ENCODE measurements around the gene ZFYVE28.

ZFYVE28 gene

DNA sequence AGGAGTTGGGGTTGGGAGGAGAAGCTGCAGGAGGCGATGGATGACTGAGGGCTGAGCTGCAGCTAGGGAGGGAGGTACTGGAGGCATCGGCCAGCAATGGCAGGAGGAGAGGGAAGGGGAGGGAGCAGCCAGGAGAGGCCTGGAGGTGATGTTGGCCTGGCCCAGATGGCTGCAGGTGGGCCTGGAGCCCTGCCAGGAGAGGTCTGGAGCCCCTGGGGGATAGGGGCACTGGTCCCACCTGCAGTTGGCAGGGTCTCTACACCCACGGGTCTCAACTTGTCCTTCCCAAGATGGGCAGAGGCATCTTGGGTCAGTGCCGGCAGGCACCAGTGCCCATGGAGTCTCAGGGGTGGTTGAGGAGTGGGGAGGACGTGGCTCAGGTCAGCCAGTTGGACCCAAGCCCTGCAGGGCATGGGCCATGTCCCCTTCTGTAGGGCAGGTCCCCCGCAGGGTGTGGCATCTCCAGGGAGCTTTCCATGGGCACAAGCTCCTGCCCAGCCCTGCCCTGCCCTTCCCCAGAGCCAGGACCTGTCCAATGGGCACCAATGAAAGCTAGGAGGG, 153.9 kb downstream of the ZFYVE28 start:
- no peak for DNase-seq (ENCODE audit: extremely low read depth in 1 of 2, low read depth in 1 of 2)

DNA sequence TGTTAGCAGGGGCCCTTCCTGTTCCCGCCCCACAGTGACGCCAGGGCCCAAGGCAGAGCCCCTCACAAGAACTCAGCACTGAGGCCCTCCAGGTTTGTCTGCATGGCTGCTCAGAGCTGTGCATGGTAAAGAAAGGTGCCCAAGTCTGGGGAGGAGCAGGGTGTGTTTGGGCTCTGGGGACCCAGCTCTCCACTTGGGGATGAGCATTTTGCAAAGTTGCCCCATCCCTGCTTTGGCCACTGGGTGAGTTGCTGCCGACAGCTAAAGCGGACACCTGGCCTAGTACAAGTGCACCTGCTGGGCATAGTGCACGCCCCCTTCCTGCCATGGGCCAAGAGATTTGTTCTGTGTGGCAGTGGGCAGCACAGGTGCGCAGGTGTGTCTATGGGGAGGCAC, 154.5 kb downstream of the ZFYVE28 start:
- no peak for DNase-seq (ENCODE audit: extremely low read depth in 1 of 2, low read depth in 1 of 2)

DNA sequence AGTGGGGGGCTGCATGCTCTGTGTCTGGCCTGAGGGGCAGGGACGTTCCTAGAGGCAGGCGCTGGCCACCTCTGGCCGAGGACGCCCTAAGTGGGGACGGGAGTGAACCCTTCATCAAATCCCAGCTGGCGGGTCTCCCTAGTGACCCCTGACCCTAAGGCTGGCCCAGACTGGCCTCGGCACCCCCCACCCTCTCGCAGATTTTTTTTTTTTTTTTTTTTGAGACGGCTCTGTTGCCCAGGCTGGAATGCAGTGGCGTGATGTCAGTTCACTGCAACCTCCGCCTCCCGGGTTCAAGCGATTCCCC, 155.5 kb downstream of the ZFYVE28 start:
- DNase-seq (ENCODE audit: extremely low read depth in 1 of 2, low read depth in 1 of 2), result no peak

DNA sequence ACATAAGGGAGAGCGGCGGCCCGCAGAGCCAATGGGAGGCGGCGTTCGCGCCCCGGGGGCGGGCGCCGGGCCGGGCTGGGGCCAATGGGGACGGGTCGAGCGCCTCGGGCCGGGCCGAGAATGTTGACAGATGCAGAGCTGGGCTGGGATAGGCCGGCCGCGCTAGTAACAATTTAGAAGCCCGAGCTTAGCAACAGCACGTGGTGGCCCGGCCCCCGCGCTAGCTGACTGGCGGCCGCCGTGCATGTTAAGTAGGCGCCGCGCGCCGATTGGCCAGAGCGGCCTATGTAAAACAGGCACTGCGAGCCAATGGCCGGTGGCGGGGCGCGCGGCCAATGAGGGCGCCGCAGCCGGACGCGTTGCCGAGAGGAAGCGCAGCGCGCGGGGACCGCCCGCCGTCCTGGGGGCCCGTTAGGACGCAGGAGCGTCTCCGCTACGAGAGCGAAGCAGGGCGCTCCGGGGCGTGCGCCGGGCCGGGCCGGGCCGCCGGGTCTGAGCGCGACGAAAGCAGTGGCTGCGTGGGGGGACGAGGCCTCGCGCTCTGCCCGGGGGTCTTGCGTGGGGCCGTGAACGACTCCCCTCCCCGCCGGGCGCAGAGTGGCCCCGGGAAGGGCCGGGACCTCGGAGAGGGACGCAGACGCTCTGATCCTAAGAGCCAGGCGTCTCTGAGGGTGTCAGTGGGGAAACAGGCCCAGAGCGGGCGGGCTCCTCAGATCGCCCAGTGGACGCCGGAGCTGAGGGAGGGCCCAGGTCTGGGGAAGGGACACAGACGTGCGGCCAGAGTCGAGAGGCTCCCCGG, 156.1 kb downstream of the ZFYVE28 start:
- DNase-seq (ENCODE audit: extremely low read depth in 1 of 2, low read depth in 1 of 2), result peak; percentile 97

DNA sequence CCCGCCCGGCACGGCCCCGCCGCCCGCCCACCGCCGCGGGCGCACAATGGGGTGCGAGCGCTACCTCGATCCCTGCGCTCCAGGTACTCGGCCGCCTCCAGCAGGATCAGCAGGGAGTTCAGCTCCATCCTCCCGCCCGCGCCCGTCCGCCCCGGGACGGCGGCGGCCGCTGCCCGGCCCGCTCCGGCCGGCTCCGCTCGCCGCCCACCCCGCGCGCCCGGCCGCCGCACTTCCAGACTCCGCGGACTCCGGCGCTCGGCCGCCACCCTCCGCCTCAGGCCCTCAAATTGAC, 156.6 kb downstream of the ZFYVE28 start, which contains the start of gene MXD4:
Gene MXD4, minus strand, starts transcription at position 257 of the 292 bp plus-strand sequence. Its CDS starts 129 bp downstream, at position 128.
- DNase-seq (ENCODE audit: extremely low read depth in 1 of 2, low read depth in 1 of 2), result no peak

DNA sequence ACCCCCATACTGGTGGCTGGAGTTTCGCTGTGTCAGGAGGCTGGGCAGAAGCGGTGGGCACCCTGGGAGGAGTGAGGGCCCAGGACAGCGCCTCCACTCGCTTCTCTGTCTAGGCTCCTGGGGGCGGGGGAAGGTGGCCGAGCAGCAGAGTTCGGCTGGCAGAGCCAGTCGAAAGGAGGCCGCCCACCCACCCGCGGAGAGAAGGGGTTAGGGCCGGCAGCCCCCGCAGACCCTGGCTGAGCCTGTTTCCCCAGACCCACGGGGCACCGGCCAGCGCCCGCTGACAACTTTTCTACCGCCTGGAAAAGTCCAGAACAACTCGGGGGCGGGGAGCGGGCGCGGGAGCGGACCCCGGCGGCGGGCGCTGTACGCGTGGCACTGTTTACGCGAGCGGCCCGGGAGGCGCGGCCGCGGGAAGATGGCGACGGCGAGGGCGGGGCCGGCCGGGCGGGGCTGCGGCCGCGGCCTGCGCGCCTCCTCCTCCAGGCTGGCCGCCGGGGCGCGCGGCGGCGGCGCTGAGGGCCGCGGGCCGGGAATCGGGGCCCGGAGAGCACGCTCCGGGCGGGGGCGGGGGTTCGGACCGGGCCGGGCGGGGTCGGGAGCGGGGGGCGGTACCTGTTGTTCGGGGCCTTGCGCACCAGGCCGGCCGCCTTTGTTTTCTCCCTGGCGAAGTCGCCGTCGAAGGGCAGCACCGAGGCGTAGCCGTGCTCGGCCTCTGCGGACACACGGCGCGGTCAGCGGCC, 157.2 kb downstream of the ZFYVE28 start:
- DNase-seq (ENCODE audit: extremely low read depth in 1 of 2, low read depth in 1 of 2), result peak; percentile 16 to 30

DNA sequence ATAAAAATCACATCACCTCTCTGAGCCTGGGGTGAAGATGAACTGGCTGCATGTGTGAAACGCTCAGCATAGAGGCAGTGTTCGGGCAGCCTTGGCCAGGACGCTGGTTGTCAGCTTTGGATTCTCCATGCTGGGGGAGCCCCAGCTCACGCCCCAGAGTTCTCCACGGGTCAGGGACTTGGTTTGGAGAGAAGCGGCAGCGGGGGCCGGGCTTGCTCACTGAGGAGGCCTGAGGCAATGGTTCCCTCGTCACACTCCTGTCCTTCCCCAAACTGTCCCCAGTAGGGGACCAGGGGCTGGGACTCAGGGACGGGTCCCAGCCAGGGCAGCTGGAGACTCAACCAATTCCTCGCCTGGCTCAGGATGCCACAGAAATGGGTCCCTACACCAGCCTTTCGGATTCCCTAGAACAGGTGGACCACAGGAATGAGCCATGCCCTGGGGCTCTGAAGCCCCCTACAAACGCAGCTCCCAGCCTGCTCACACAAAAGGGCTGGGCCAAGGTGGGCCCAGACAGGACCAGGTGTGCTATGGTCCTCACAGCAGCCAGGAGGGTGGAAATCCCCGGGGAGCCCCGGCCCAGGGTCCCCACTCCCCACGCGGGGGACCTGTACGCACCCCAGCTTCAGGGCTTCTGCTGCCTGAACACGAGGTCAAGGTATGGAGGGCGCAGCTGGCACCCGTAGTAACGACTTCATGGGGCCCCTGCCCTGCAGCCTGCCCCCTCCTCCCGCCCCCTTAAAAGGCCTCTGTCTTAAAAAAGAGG, 157.9 kb downstream of the ZFYVE28 start:
- no peak for DNase-seq (ENCODE audit: extremely low read depth in 1 of 2, low read depth in 1 of 2)

DNA sequence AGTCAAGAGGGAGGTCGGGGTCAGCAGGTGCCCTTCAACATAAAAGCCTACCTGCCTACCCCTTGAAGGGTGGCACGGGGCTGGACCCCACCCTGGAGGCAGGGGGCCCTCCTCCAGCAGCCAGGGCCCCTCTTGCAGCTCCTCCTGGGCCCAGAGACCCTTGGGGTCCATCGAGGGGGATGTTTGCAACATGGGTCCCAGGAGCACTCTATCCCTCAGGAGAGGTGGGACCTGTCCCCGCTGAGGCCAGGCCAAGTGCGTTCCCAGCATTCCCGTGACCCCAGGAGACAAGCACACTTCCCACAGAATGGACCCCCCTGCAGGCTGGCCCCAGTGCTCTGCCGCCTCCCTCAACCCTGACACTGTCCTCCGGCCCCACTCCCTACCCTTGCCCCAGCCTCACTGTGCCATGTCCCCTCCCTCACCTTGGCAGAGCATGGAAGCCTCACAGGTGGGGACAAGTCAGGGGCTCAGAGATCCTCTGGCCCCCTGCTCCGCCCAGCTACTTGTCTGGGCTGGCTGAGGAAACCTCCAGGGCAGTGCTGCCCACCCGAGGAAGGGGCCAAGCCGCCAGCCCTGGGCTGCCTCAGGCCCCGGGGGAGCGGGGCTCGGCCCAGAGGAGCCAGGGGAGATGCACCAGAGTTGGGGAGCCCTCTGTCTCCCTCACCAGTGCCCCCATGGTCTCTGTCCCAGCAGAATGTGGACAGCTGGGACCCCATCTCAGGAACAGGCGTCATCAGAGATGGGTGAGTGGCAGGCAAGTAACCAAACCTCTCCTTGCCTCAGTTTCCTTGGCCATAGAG, 158.7 kb downstream of the ZFYVE28 start:
- DNase-seq (ENCODE audit: extremely low read depth in 1 of 2, low read depth in 1 of 2), result no peak

DNA sequence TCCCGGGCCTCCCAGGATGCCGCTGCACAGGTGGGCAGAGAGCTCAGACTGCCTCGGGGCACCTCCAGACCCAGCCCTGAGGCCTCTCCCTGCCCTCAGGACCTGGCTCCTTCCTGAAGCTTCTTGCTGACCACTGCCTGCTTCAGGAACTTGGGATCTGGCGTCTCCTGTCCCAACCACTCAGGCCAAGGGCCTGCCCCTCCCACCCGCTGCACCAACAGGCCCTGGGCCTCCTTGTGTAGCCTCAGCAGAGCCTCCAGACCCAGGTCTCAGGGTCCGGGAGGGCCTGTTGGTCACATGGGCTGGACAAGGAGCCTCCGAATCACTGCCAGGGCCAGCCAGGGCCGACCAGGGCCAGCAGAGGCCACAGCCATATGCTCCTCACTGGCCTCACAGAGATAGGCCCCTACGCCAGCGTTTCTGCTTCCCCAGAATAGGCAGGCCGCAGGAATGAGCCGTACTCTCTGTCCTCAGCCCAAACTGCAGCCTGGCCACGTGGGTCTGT, 159.4 kb downstream of the ZFYVE28 start:
- DNase-seq (ENCODE audit: extremely low read depth in 1 of 2, low read depth in 1 of 2), result no peak

DNA sequence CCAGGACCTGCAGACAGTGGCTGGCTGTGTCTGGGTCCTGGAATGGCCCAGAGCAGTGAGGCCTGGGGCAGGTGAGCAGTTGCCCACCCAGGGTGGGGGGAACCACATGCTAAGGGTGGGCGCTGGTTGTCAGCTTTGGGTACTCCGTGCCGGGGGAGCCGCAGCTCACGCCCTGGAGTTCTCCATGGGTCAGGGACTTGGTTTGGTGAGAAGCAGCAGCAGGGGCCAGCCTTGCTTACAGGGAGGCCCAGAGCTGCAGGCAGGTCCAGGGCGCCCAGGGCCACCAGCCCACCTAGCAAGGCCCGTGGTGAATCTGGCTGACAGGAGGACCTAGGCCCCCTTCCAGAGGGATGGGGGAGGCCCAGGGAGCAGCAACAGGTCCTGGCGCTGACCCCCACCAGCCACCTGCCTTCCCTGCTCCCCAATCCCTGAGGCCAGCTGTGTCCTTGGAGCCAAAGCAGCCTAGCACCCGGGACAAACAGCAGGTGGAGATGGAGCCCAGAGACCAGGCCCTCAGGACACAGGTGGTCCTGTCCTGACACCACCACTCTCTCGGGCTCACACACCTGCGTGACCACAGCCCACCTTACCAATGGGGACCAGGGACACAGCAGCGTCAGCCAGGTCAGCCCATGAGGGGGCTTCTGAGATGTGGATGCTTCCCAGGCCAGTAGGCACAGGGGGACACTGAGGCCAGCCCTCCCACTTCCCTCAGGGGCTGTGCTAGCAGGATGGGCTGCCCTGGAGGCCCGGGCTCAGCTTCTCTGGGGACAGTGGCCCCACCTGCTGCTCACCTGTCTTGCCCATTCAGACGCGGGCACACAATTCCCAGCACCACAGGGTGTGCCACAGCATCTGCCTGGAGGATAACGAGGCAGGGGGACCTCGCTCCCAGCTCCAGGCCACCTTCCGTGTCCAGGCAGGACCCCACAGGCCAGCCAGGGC, 160.1 kb downstream of the ZFYVE28 start:
- DNase-seq (ENCODE audit: extremely low read depth in 1 of 2, low read depth in 1 of 2), result no peak

DNA sequence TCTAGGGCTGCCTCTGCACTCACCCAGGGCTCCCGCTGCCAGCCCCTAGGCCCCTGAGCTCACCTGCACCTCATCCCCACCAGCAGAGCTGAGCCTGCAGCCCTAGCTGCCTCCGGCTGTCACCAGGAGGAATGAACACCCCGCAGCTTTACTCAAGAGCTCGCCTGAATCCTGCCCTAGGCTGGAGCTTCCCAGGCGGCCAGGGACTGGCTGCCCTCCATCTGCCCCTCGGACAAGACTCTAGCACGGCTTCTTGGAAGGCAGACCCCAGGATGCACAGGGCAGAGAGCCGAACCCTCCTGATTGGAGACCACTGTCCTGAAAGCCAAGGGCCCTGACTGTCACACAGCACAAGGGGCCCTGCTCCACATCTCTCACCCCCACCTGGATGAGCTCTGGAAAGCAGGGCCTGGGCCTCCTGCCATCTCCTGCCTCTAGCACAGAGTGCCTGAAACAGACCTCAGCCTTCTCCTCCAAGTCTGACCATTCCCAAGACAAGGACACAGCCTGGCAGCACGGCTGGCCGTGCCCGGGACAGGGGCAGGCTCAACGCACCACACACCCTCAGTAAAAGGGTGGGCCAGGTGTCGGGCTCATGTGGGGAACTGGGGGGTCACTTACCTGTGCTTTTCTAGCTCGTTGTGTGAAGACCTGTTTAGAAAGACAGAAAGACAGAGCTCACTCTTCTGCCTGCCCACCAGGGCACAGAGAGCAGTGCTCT, 160.9 kb downstream of the ZFYVE28 start:
- DNase-seq (ENCODE audit: extremely low read depth in 1 of 2, low read depth in 1 of 2), result no peak

DNA sequence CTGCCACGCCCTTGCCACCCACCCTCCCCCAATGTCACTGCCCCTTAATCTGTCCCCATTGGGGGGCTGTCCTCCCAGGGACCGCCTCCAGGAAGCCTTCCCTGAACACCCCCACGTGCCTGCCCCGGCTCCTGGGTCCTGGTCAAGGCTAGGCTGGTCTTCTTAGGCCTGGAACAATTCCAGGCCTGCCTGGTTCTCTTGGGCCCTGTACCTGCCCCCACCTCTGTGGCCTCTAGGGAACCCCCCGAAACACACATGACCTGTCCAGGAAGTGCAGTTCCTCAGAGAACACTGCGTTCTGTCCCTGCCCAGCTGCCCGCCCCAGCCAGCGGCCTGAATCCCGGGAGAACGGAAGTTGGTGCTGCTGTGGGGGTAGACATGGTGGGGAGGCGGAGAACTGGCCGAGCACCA, 161.7 kb downstream of the ZFYVE28 start:
- DNase-seq (ENCODE audit: extremely low read depth in 1 of 2, low read depth in 1 of 2), result no peak

DNA sequence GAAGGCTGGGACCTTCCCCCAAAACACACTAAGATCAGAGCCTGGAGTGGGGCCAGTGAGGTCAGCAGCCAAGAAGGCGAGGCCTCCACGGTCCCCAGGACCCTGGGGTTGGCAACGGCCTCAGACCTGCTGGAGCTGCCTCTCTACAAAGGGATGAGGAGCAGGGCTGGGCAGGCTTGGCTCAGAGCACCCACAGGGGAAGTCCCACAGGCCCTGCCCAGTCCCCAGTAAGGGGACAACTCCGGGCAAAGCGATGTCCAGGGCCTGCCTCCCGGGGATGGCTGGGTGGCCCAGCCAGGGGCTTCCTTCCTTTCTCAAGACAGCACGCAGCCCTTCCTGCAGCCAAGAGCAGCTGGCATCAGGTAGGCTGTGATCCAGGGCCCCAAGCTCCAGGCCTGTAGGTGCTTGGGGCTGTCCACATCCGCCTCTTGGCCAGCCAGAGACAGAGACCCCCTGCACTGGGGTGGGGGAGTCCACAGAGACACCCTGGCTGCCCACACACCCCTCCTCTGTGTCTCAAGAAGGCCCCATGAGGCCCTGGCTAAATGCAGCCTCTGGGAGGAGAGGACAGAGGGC, 162.2 kb downstream of the ZFYVE28 start:
- no peak for DNase-seq (ENCODE audit: extremely low read depth in 1 of 2, low read depth in 1 of 2)

DNA sequence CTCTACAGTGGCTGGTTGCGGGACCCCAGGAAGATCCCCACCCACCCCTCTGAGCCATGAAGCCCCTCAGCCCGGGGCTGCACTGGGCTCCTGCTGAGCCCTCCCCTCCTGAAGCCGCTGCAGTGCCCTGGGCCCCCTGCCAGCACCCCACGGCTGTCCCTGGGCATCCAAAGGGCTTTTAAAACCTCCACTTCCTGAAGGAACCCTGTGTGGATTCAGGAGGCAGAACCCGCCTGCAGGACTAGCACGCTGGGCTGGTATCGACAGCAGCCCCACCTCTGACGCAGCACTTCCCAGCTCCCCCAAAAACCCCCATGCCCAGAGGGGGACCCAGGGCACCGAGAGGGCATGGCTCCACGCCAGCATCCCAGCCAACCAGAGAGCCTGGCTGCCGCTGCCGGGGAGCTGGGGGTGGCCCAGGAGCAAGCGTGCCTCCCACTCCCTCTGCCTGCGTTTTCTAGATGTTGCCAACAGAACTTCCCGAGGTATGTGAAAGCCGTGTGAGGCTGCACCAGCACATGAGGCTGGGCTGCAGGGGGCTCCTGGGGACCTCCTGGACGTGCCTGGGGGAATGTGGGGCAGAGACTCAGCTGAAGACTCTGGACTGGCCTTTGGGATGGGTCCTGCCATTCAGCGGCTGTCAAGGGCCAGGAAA, 162.8 kb downstream of the ZFYVE28 start:
- DNase-seq (ENCODE audit: extremely low read depth in 1 of 2, low read depth in 1 of 2), result no peak

DNA sequence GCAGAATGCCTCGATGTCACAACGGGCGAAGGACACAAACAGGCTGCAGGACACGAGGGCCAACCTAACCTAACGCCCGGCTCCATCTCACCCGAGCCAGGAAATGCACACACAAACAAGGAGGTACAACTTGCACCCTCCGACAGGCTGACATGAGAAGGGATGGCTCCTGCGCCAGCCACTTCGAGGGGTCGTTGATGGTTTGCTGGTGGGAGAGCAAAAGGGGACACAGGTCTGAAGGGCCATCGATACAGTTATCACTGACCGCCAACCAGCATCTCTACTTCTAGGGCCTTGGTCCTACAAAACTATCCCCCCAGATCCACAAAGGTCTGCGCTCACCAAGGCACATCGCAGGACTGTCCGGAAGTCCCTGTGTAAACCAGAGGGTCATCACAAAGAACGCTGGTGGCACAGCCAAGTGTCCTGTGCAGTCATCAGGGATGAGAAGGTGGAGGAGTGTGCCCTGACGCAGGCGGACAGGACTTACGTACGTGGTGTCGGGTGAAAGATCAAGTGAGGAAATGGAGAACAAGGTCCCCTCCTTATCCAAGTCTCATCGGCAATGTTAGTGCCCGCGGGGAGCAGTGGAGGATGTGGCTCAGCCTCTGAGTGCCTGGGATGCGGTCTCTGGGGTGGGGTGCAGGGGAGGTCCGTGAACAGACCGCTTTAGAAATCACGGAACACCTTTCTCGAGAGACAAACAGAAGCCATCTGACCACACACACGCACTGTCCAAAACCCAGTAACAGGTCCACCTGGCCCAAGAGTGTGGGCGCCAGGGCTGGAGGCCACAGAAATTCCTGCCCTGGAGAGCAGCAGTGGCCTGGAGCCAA, 163.6 kb downstream of the ZFYVE28 start:
- no peak for DNase-seq (ENCODE audit: extremely low read depth in 1 of 2, low read depth in 1 of 2)

DNA sequence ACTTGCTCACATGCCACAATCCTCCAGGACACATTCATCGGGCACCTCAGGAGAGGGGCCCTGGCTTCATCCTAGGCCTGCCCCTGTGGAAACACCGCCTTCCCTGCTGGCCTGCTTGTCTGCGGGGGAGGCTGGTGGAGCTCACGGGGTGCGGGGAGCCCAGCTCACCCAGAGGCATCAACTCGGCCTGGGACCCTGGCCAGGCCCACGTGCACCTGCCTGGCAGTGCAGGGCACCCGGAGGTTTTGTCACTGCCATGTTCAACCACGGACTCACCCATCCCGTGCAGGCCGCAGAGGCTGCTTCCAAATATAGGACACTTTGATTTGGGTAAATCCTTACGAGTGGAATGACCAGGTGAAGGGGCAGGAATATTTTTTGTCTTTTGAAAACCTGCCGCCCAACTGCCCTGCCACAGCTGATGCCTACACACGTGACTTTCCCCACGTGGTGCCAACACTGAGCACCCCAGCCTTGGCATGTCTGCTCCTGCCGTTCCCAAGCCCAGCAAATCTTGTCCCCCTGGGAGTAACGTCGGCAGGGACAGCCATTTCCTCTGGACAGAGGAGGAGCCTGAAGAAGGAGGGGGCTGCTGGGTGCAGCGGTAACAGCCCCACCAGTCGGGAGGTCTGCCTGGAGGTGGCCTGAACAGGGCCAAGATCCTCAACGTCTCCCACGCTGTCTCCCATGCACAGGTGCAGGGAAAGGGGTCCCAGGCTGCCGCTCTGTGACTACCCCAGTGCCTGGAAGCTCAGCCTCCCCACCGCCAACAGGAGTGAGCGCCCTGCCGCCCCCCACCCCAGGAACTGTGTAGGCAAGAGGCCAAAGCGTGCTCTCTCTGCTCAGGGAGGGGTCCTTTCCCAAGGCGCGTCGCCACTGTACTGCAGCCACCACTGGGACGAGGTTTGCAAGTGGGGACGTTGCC, 165.0 kb downstream of the ZFYVE28 start:
- no peak for DNase-seq (ENCODE audit: extremely low read depth in 1 of 2, low read depth in 1 of 2)
